GM21717 (cell line): ENCODE measurements around the gene SEMA4D.
"Not testable (repeated sequence)": the region's sequence is repeated elsewhere in the genome, so short reads cannot be mapped to it uniquely, and the experiment has no call there.

Source experiments
- ATAC-seq: cut with Tn5 transposase; IDR thresholded peaks from one replicate; pipeline ENCODE4 v1.9.1; 2021; ENCODE audit warnings: mild to moderate bottlenecking, moderate library complexity; ENCODE audit not compliant: unreplicated experiment

The SEMA4D gene

DNA sequence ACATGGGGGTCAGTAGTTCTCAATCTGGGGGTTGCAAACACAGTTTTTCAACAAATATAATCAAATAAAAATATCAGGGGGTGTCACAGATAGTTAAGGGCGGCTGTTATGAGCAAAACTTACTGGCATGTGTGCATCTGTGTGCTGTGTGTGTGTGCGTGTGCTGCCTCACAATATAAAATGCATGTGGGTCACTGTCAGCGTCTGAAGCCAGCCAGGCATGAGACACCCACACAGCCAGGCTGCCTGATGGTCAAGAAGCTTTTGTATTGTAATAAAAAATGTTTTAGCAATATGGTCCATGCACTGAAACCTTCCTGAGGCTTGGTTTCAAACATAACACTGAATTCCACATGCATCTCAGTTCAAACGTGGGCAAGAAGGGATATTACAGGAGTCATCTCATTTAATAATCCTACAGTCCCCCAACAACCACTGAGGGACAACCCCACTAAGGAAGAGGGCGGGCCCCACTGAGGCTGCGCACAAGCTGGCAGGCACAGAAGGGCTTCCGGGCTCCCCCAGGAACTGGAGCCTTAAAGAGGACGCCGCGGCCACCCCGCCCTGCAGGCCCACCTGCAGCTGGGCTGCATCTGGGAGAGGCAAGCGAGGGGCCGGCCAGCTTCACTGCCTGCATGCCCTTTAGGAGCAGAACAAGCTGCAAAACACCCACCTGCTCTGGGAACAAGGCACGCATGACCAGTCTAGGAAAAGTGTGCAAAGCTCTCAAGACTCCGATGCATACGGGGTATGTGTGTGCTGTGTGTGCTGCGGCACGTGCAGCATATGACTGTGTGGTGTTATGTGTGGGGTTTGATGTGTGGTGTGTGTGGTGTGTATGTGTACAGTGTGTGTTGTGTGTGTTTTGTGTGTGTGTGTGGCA lies 14.1 kb downstream of the SEMA4D start:
- ATAC-seq = peak; percentile 61

- no peak for ATAC-seq
These were observed 15.0 kb downstream of the SEMA4D start for GRCh38 chr9:89482901-89483361.

DNA sequence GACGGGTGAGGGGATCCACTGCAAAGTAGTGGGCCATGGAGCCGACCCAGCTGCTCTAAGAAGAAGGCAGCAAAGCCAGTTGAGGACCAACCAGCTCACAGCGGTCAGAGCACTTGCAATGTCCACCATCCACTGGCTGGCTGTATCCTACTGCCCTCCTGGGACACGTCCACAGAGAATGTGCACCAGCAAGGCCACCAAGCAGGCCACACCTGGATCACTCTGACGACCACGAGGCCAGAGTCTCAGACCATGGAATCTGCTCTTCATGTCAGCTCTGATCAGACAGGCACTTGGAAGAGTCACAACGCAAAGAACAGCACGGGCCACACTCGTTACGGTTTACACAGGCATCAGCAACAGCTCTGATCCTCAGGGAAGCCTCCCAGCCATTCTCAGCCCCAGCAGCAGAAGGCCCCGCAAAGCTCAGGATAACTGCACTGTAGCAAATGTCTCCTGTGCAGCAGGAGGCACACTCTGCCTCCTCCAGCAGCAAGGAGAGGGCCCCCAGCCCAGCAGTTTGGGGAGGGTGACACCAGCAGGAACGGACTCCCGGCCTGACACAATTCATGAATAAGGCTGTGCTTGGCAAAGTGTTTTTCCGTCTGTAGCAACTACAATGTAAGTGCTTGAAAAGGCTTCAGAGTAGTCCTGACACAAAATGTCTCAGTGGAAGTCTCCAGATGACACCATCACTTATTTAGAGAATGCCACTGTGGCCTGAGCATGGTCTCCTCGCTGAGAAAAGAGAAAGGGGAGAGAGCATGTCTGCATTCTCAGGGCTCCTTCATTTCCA lies 15.7 kb downstream of the SEMA4D start:
- no peak for ATAC-seq

GRCh38 chr9:89481538-89481915 lies 16.4 kb downstream of the SEMA4D start:
- no peak for ATAC-seq

DNA sequence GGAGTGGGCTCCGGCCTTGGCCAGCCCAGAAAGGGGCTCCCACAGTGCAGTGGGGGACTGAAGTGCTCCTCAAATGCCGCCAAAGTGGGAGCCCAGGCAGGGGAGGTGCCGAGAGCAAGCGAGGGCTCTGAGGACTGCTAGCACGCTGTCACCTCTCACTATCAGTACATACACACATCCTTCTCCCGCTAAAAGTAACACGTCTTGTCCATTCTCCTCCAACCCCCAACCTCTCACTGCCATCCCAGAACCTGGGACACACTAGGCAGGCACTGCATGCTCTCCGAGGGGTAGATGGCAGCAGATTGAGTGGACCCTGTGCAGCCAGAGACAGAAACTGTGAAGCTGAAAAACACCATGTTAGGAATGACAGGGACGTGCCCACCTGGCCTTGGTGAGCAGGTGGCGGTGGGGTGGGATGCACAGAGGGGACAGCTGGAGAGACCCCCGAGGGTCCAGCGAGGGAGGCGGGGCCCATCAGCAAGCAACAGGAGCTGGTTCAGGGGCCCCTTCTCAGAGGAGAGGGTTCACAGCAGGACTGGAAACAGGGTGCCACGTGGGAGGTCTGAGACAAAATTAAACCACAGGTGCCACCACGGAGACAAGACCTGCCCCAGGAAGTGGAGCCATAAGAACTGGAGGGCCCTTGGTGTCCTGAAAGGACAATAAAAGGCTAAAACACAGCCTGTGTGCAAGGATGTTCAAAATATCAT lies 16.9 kb downstream of the SEMA4D start:
- ATAC-seq = no peak

GRCh38 chr9:89480372-89480771 lies 17.5 kb downstream of the SEMA4D start:
- not testable (repeated sequence) for ATAC-seq

GRCh38 chr9:89479669-89480011 lies 18.3 kb downstream of the SEMA4D start:
- not testable (repeated sequence) for ATAC-seq

DNA sequence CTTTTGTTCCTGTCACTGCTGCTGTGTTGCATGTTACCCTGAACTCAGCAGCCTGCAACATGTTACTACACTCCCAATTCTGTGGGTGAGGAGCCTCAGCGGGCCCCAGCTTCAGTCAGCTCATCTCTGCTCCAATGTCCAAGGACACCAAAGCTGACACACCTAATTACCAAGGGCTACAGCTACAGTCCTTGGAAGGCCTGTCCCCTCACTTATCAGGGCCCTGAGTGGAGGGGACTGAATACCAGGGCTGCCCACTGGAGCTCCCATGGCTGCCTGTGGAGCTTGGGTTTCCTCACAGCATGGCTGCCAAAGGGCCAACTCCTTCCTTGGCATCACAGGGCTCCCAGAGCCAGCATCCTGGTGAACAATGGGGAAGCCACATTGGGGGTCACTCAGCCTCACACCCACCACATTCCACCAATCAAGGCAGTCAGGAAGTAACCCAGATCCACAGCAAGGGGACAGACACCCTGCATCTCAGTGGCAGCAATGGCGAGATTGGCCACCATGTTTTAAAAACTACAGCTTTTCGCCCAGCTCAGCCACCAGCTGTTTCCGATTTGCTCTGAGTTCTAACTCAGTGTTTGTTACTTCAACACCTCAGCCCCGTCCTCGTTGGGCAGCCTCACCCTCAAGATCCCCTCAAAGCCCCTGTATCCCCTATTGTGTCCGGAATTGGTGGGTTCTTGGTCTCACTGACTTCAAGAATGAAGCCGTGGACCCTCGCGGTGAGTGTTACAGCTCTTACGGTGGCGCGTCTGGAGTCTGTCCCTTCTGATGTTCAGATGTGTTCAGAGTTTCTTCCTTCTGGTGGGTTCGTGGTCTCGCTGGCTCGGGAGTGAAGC lies 18.9 kb downstream of the SEMA4D start:
- ATAC-seq = no peak

GRCh38 chr9:89477811-89478630 lies 19.9 kb downstream of the SEMA4D start:
- ATAC-seq = no peak

- ATAC-seq = no peak
These were observed 20.5 kb downstream of the SEMA4D start for GRCh38 chr9:89477384-89477783.

DNA sequence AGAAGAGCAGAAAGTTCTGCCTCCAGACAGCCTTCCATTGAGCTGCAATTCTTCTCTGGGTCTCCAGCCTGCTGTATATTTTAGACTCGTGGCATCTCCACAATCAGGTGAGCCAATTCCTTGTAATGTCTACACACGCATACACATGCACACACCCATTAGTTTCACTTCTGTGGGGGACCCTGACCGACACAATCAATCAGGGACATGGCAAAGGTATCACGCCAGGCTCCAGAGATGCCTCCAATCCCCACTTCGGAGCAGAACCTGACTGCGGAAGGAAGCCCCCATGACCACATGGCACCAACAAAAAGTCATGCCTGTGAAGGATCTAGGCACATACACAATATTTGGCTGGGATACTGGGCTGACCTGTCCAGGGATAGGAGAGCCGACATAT lies 21.4 kb downstream of the SEMA4D start:
- no peak for ATAC-seq

- no peak for ATAC-seq
These were observed 21.9 kb downstream of the SEMA4D start for GRCh38 chr9:89475891-89476440.

DNA sequence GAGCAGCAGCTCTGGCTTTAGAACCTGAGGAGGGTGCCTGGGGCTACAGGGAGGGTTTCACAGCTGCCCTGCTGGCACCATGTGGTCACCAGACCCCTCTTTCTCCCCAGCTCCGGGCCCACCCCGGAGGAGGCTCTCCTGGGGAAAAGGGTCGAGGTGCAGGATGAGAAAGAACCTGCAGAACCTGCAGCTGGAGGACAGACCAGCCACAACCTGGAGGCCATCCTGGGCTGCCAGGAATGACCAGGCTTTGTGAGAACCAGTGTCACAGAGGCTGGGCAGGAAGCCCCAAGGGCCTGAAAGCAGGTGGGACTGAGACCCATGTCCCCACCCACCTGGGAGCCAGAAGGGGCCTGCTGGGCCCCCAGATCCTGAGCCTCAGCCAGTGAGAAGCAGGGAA lies 23.0 kb downstream of the SEMA4D start:
- ATAC-seq = no peak

DNA sequence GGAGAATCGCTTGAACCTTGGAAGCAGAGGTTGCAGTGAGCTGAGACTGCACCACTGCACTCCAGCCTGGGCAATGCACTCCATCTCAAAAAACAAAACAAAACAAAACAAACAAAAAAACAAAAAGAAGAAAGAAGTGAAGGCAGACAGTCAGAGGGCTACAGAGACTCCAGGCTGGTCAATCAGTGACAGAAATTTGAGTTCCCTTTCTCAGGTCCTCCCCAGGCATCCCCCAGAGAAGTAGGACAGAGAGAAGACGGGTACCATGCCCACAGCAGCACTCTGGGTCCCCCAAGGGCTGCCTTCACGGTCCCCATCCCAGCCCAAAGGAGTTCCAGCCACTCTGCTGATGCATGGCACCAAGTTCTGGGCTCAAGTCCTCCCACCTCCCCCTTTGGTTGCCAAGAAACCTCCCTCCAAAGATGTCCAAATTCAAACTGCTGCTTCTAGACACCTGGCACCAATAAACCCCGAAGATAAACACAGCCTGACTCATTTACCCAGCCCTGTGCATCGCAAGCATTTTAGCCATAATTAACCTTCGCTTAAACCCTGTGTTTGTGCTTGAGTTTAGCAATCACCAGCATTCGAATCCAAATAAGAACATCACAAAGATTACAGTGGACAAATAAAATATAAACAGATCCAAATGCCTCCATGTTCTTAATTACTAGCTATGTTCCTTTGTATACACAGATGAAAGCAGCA lies 24.0 kb downstream of the SEMA4D start:
- ATAC-seq = no peak

DNA sequence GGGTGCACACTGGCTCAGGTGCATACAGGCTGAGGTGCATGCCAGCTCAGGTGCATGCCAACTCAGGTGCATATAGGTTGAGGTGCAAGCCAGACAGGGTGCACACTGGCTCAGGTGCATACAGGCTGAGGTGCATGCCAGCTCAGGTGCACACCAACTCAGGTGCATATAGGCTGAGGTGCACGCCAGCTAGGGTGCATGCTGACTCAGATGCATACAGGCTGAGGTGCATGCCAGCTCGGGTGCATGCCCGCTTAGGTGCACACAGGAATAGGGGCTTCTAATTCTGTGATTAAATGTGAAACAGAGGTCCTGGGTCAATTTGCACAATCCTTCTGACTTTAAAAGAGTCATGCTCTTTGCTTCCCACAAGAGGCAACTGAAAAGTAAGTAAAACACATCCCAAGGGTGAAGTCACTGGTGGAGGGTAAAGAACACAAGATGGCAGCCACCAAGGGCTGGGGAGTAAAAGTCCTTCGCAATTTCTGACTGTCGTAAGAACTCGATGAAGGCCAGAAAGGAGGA lies 26.1 kb downstream of the SEMA4D start:
- not testable (repeated sequence) for ATAC-seq

GRCh38 chr9:89471390-89471789 lies 26.5 kb downstream of the SEMA4D start:
- ATAC-seq = no peak

DNA sequence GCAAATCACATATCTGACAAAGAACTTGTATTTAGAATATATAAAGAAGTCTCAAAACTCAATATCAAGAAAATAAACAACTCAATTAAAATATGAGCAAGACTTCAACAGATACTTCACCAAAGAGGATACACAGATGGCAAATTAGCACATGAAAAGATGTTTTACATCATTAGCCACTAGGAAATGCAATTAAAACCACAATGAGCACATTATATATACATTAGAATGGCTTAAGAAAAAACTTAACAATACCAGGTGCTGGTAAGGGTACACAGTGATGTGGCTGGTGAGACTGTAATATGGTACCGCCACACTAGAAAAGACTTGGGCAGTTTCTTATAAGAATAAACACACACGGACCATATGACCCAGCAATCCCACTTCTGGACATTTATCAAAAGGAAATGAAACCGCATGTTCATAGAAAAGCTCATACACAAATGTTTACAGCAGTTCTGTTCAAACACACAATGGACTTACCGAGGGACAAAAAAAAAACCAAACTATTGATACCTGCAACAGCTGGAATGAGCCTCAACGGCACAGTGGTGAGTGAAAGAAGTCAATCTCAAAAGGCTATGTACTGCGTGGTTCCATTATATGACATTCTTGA lies 27.6 kb downstream of the SEMA4D start:
- no peak for ATAC-seq

DNA sequence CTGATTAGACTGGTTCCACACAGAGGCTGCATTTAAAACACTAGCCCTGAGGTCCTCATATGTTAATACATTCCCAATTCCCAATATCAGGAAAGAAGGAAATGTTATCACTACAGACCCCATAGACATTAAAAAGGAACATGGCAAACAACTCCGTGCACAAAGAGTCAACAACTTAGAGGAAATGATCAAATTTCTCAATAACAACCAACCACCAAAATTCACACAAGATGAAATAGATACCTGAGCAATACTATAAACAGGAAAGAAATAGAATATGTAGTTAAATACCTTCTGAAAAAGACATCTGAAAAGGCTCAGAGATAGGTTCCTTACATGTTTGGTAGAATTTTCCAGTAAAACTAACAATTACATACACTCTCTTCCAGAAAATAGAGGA lies 28.9 kb downstream of the SEMA4D start:
- ATAC-seq = no peak
